Activated CD4-positive, alpha-beta T cell treated with anti-CD3 and anti-CD28 coated beads, Interleukin-2, amount 10 ng/mL, durations not matched to agents 24 days and 14 days (primary cell): ENCODE data around the gene SYT2. TPM values are rescaled to one million over a fixed set of nuclear protein-coding genes. Genes with fewer than 3 reads are reported as not detected.
"Not testable (repeated sequence)": the region's sequence is repeated elsewhere in the genome, so short reads cannot be mapped to it uniquely, and the experiment has no call there.

ENCODE experiments used
- DNase-seq: peaks from one replicate; pipeline ENCODE4 v3.0.0; 2022
- H3K27ac Mint-ChIP-seq: one replicate; pipeline ENCODE4 v1.8.0; 2022; ENCODE audit warnings: mild to moderate bottlenecking, mixed read lengths
- H3K27me3 Mint-ChIP-seq: one replicate; pipeline ENCODE4 v1.8.0; 2022; ENCODE audit warnings: mixed read lengths
- H3K36me3 Mint-ChIP-seq: one replicate; pipeline ENCODE4 v1.8.0; 2022; ENCODE audit warnings: low read depth, mild to moderate bottlenecking, mixed read lengths
- H3K4me1 Mint-ChIP-seq: one replicate; pipeline ENCODE4 v1.8.0; 2021; ENCODE audit warnings: mixed read lengths
- H3K4me3 Mint-ChIP-seq: one replicate; pipeline ENCODE4 v1.8.0; 2022; ENCODE audit warnings: mild to moderate bottlenecking, moderate library complexity, mixed read lengths
- H3K9me3 Mint-ChIP-seq: one replicate; pipeline ENCODE4 v1.8.0; 2021; ENCODE audit warnings: mixed read lengths
- intact Hi-C: fragments of 100-400 bp; cut with micrococcal nuclease; formaldehyde crosslinking; loops from one replicate; pipeline ENCODE4 v1.15.1; 2023
- total RNA-seq: library from RNA; stranded (reverse); gene quantifications from 2 replicates; pipeline ENCODE4 v1.2.3, GENCODE V29; 2022

Gene SYT2
- total RNA-seq, 1 donor from 2014 or later: not detected

- H3K4me3 Mint-ChIP-seq, DNase-seq, H3K36me3 Mint-ChIP-seq, H3K9me3 Mint-ChIP-seq, H3K4me1 Mint-ChIP-seq, intact Hi-C loops, H3K27ac Mint-ChIP-seq: not testable (repeated sequence)
- H3K27me3 Mint-ChIP-seq: peaks cover 81% of the 10 kb centered on the region
Measured at GRCh38 chr1:202637321-202638018, 72.8 kb downstream of the SYT2 start.

GRCh38 chr1:202636171-202636570, 74.1 kb downstream of the SYT2 start:
- H3K27ac Mint-ChIP-seq, H3K4me3 Mint-ChIP-seq, H3K9me3 Mint-ChIP-seq, H3K36me3 Mint-ChIP-seq, H3K4me1 Mint-ChIP-seq, DNase-seq, intact Hi-C loops: not testable (repeated sequence)
- H3K27me3 Mint-ChIP-seq: peaks cover 80% of the 10 kb centered on the region

GRCh38 chr1:202632241-202632640, 78.0 kb downstream of the SYT2 start:
- intact Hi-C loops: no loop called here
- Mint-ChIP-seq H3K9me3 (no peaks in the 10 kb centered on the region), H3K36me3 (no peaks in the 10 kb centered on the region), H3K27ac (no peak overlapping the region), H3K4me3 (no peak overlapping the region), H3K4me1 (peaks cover 21% of the 10 kb centered on the region), H3K27me3 (peaks cover 68% of the 10 kb centered on the region)
- no peak for DNase-seq

GRCh38 chr1:202631076-202631923, 79.0 kb downstream of the SYT2 start:
- Mint-ChIP-seq H3K9me3 (no peaks in the 10 kb centered on the region), H3K4me1 (peaks cover 21% of the 10 kb centered on the region), H3K36me3 (no peaks in the 10 kb centered on the region), H3K27me3 (peaks cover 62% of the 10 kb centered on the region), H3K27ac (no peak overlapping the region), H3K4me3 (no peak overlapping the region)
- no peak for DNase-seq
- intact Hi-C loops: no loop called here

- intact Hi-C loops: no loop called here
- Mint-ChIP-seq H3K27ac (no peak overlapping the region), H3K36me3 (no peaks in the 10 kb centered on the region), H3K4me3 (no peak overlapping the region), H3K9me3 (no peaks in the 10 kb centered on the region), H3K4me1 (peaks cover 21% of the 10 kb centered on the region), H3K27me3 (peaks cover 56% of the 10 kb centered on the region)
- no peak for DNase-seq
Measured at GRCh38 chr1:202630541-202630940, 79.7 kb downstream of the SYT2 start.

GRCh38 chr1:202630096-202630495, 80.2 kb downstream of the SYT2 start:
- H3K27ac Mint-ChIP-seq, intact Hi-C loops, H3K9me3 Mint-ChIP-seq, H3K36me3 Mint-ChIP-seq, H3K4me3 Mint-ChIP-seq, DNase-seq: not testable (repeated sequence)
- Mint-ChIP-seq H3K27me3 (peaks cover 51% of the 10 kb centered on the region), H3K4me1 (peaks cover 21% of the 10 kb centered on the region)

- peaks cover 46% of the 10 kb centered on the region for H3K27me3 Mint-ChIP-seq
- H3K36me3 Mint-ChIP-seq, intact Hi-C loops, H3K9me3 Mint-ChIP-seq: not testable (repeated sequence)
- peak; percentile 87 for DNase-seq
- H3K27ac Mint-ChIP-seq: peak overlapping the region; percentile 67
- peak overlapping the region; percentile 59 for H3K4me3 Mint-ChIP-seq
- peaks cover 21% of the 10 kb centered on the region for H3K4me1 Mint-ChIP-seq
Measured at GRCh38 chr1:202629257-202629811, 80.9 kb downstream of the SYT2 start.

GRCh38 chr1:202628646-202629215, 81.5 kb downstream of the SYT2 start:
- no peaks in the 10 kb centered on the region for H3K36me3 Mint-ChIP-seq
- no peak for DNase-seq
- H3K27ac Mint-ChIP-seq: peak overlapping the region; percentile 67
- peaks cover 21% of the 10 kb centered on the region for H3K4me1 Mint-ChIP-seq
- peaks cover 43% of the 10 kb centered on the region for H3K27me3 Mint-ChIP-seq
- intact Hi-C loops: no loop called here
- H3K9me3 Mint-ChIP-seq: no peaks in the 10 kb centered on the region
- peak overlapping the region; percentile 59 for H3K4me3 Mint-ChIP-seq

- DNase-seq: no peak
- Mint-ChIP-seq H3K27me3 (peaks cover 39% of the 10 kb centered on the region), H3K36me3 (no peaks in the 10 kb centered on the region), H3K9me3 (no peaks in the 10 kb centered on the region), H3K27ac (no peak overlapping the region), H3K4me1 (peaks cover 21% of the 10 kb centered on the region), H3K4me3 (peak overlapping the region; percentile 6)
- intact Hi-C loops: no loop called here
Measured at GRCh38 chr1:202627841-202628565, 82.3 kb downstream of the SYT2 start.

- peaks cover 21% of the 10 kb centered on the region for H3K4me1 Mint-ChIP-seq
- H3K36me3 Mint-ChIP-seq, H3K27ac Mint-ChIP-seq, H3K9me3 Mint-ChIP-seq, intact Hi-C loops, DNase-seq, H3K4me3 Mint-ChIP-seq: not testable (repeated sequence)
- H3K27me3 Mint-ChIP-seq: peaks cover 29% of the 10 kb centered on the region
Measured at GRCh38 chr1:202627036-202627435, 83.2 kb downstream of the SYT2 start.

GRCh38 chr1:202625416-202626360, 84.6 kb downstream of the SYT2 start:
- intact Hi-C loops: no loop called here
- no peak overlapping the region for H3K4me3 Mint-ChIP-seq
- peak; percentile 87 for DNase-seq
- peaks cover 26% of the 10 kb centered on the region for H3K27me3 Mint-ChIP-seq
- H3K4me1 Mint-ChIP-seq: peaks cover 20% of the 10 kb centered on the region
- no peak overlapping the region for H3K27ac Mint-ChIP-seq
- no peaks in the 10 kb centered on the region for H3K36me3 Mint-ChIP-seq
- H3K9me3 Mint-ChIP-seq: no peaks in the 10 kb centered on the region

GRCh38 chr1:202624781-202625108, 85.5 kb downstream of the SYT2 start:
- Mint-ChIP-seq H3K4me1 (peaks cover 15% of the 10 kb centered on the region), H3K27me3 (peaks cover 27% of the 10 kb centered on the region), H3K36me3 (no peaks in the 10 kb centered on the region), H3K4me3 (no peak overlapping the region), H3K27ac (no peak overlapping the region), H3K9me3 (no peaks in the 10 kb centered on the region)
- intact Hi-C loops: no loop called here
- no peak for DNase-seq
